Left renal cortex interstitium (tissue), 4 donors: ENCODE data around the gene SFR1. TPM values are rescaled to one million over a fixed set of nuclear protein-coding genes. Genes with fewer than 3 reads are reported as not detected.
A peak's percentile ranks its signal among the peaks of the same experiment; 100 is the strongest.

Experiments
- DNase-seq, 4 donors: peaks; one replicate each; pipeline ENCODE4 v3.0.0-alpha.2; 2013; ENCODE audit warnings: low read depth in 4 of 4, low spot score in 2 of 4, missing footprints in 1 of 4
- polyA plus RNA-seq, 4 donors: library from polyadenylated mRNA; unstranded; fragments of 120-200 nt; gene quantifications; one replicate each; pipeline ENCODE4 v1.2.1, GENCODE V29; 2013; ENCODE audit not compliant: insufficient read length in 4 of 4

SFR1 gene
- polyA plus RNA-seq, 4 donors, result 9.1 to 11.9 (median 10.9) TPM

DNA sequence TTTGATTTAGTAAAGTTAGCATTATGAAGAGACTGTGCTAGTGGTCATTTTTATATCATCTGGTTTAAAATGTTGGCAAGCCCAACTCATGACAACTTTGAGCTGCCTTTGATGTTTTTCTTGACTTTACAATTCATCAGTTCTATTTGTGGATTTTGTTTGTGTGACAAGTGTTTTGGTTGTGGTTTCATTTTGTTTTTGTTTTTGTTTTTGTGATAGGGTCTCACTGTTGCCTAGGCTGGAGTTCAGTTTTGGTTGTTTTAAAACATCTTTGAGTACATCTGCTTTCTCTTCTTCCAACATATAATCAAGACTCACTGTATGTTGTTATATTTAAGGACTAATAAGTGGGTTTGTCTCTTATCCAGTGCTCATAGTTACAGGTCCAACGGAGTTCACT is 17.6 kb upstream of the SFR1 start:
- DNase-seq, result no peak

DNA sequence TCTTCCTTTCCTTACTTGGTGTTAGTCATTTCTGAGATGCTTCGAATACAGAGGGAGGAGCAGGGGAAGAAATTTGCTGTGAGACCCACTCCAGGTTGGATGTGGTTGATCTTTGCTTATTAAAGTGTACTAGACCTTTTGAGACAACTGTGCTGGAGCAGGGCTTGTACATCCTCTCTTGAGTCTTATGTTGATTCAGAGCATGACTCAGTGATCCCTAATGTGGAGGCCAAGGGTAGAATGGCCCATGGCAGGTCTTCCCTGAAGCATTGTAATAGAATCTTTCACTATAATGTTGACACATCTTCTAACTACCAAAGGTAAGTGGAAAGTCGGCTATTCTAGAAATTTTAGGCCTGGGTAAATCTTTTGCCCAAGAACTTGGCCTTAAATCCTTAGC is 17.0 kb upstream of the SFR1 start:
- no peak for DNase-seq

DNA sequence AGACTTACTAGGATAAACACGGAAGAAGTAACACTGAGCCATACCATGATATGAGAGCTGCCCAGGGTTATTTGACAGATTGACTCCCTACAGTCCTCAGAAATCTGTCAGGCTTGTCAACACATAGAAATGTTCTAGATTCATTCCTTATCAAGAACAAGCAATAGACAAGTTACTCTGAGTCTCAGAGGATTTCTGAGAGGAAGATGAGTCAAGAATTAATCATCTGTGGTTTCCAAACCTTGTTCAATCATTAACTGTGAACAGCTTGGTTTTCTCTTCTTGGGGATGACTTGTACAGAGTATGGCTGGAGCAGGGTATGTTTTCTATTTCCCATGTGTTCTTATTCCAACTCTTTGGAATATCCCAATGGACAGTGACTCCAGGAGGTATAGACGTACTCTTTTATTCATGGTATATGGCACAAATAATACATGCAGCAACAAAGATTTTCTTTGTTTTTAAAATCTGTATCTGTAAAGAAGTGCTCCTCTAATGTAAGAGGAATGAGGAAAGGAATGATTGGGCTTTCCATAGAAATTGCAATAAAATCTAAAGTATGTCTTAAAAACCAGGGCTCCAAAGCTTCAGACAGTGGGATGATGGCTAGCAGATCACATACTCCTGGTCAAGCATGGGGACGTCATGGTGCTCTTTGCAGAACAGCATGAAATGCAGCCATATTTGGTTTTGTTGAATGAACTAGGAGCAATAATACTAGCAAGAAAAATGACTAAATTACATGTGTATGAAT is 11.9 kb upstream of the SFR1 start:
- no peak for DNase-seq

DNA sequence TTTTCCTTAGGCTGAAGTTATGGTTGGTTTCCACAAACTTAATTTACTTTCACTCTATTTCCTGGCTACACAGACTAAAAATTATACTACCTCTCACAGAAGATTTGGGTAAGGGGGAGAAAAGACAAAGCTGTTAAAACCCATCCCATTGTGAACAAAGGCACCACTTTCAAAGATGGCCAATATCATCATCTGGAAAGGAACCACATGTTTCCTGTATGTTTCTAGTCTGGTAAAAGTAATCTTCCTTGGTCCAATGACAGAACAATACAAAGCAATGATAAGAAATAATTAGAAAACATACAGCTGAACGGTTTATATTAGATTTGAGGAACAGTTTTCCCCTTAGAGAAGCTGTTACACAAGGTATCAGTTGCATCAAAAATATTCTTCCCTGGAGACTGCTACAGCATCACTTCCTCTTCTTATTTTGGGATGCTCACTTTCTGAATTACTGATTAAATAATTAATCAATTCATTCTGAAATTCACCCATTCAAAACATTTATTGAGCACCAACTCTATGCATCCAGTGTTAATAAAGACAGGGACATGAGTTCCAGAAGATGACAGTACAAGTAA is 8.5 kb upstream of the SFR1 start:
- DNase-seq, result no peak

DNA sequence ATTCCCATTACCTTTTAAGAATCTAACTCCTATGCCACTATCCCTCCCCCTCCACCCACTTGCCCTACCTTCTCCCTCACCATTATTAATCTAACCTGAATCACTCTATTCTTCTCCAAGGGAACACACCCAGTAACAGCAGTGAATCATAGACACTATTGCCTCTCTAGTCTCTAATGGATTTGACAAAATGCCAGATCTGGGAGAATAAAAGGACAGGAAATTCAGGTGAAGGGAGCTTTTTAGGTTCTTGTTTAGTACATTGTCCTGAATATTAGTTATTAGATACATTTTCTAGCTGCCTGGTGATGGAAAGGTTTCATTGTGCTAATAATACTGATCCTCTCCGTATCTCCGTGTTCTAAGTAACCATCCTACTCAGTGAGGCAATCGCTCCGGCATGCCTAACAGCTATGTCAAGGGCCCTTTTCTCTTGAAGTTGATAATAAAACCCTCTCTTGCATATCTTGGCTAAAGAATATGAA is 4.1 kb upstream of the SFR1 start:
- no peak for DNase-seq

DNA sequence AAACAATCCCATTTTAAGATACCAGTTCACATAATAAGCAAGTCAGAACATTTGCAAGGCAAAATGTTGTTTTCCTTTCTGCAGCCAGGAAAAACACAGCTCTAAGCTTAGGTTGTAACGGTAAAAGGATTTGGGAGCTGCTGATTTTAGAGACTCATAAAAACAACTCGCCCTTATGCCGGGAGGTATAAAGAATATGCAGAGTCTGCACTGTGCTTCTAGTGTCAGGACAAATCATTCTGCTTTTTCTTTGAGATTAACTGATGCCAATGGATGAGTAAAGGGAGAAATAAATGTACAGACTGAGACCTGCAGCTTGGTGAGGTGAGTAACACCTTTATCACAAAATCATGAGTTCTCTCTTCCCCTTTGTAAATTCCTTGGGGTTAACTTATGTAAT is 2.0 kb upstream of the SFR1 start:
- DNase-seq, result no peak

DNA sequence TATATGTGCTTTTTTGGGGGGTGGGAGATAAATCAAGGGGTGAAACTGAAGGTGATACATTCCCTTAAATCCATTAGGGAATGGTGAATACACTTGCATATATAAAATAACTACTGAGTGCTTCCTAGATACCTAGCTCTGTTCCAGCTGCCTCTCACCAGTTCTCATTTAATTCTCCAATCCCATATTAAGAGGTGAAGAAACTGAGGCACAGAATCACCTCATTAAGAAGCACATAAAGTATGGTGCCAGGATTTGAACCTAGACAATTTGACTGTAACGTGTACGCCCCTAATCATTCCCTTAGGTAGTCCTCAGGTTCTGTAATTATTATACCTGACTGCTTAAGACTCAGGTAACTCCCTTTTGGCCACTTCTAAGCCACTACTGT is 1.5 kb upstream of the SFR1 start:
- no peak for DNase-seq

DNA sequence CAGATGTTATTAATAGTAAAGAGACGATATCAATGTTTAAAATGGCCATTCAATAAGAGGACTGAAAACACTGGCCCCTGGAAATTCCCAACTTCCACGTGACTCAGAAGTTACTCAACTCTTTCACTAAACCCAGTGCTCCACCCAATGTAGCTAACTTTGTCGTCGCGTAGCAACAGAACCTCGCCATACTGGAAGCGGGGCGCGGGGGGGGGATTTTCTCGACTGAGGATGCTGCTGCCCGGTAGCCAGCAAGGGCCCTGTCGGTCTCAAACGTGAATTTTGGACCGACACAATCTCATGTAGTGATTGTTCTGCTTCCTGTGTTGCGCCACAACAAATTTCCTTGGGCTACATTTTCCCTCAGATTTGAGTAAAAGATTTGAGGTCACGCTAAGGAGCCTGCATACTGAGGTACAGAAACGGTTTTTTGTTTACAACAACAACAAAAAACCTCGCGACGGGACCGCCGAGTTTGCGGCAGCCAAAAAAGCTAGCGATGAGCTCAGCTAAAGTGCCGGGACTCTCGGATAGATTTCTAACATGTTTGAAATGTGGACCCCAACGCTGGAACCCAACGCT is 977 bp upstream of the SFR1 start:
- DNase-seq, result peak in 3 of 4 donors; percentile 71 to 84 (median 80)

DNA sequence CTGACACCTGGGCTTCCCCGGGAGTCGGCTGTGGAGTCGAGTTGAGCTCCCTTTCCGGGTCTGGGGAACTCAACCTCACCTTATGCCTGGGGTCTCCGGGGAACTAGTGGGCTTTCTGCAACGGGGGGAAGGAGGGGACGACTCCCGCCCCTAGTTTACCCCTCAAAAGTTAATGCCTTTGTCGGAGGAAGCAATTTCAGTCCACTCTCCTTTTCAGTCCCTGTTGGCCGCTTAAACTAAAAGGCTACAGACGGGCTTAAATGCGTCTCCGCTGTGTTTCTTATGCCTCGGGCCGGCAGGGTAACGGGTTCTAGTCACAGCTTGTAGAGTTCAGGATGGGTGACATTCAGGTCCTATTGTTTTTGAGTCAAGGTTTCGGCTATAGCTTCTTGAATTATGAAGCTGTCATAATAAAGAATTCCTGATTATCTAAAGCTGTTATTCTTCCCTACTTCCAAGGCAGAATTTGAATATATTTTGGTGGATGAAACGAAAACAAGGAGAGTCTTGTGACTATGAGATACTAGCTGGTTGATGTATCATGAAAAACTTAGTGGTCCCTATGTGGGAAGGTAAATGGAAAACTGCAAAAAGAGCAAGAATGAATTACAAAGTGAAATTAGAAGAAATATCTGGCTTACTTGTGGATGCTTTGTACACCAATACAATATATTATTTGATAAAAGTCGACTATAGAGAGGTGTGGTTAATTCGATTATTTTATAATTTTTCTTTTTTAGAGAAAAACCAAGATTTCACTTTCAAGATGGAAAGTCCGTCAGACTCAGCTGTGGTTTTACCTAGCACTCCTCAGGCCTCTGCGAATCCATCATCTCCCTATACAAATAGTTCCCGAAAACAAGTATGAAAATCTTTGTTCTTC is 495 bp downstream of the SFR1 start:
- peak in 1 of 4 donors; percentile 72 for DNase-seq

DNA sequence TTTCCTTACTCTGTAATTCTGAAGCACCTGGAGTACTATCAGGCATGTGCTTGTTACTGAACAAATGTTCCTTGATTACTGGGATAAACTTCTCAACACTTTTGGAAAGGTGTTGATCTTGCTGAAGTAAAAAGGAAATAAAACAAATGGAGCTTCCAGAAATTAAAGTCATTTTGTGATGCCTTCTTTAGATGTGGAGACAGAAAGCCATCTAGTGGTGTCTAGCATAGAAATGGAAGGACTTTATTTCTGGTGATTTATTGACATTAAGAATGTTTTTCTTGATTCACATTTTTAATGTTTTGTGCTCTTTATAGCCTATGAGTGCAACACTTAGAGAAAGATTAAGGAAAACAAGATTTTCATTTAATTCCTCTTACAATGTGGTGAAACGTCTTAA is 1.4 kb downstream of the SFR1 start:
- no peak for DNase-seq

DNA sequence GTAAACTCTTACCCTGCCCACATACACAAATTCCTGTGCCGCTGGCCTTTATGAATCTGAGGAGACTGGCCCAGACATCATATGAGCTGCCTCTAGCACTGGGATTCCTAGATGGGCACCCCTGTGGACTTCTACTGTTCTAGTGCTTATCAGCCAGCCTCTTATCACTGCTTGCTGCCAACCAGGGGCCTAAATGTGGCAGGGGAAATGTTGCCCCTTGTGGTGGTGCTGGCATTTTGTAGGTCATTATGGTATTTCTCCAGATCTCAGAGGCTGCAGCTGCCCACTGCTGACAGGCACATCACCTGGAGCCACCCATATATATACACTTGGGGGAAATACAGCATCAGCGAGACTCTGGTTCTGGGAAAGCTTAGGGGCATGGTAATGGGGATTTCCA is 5.4 kb downstream of the SFR1 start:
- DNase-seq, result no peak

DNA sequence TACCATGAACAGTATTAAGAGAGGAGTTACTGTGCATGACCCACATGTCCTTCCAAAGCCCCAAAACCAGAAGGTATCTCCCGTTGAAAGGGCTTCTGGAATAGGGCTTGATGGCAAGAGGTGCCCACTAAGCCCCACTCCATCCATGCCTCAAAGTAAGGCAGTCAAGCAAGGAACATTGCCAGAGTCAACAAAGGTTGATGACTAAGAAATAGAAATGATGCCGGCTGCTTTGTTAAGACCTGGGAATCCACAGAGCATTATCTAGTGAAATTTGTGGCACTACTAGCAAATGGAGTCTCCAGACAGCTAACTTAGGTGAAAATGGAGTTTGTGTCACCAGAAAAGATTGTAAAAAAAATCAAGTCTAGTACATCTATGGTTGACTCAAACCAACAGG is 6.2 kb downstream of the SFR1 start:
- DNase-seq, result no peak

DNA sequence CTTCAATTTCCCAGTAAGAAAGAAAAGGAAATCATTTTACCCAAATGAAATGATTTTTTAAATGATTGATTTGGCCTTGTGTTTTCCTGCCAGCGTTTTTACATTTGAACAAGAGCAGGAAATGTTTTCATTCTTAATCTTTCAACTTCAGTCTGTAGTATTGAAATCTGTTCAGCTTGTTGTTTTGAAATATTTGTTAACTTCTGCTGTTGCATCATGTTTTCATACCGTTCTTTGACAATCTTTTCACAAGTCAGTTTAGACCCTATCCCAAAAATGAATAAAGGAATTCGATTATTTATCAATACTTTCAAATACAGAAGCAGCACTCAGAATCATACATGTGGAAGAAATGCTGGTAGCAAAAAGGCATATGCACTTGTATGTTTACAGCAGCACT is 8.1 kb downstream of the SFR1 start:
- DNase-seq, result no peak

DNA sequence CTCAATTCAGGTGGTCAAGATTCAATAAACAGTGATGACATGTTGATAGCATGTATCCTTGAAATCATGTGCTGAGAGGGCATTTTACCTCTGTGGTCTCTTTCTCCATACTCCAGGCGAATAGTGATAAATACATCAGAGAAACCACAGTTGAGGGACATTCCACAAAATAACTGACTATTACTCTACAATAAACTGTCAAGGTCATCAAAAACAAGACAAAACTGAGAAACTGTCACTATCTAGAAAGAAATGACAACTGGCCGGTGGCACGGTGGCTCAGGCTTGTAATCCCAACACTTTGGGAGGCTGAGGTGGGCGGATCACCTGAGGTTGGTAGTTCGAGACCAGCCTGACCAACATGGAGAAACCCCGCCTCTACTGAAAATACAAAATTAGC is 16.2 kb downstream of the SFR1 start:
- DNase-seq, result no peak

DNA sequence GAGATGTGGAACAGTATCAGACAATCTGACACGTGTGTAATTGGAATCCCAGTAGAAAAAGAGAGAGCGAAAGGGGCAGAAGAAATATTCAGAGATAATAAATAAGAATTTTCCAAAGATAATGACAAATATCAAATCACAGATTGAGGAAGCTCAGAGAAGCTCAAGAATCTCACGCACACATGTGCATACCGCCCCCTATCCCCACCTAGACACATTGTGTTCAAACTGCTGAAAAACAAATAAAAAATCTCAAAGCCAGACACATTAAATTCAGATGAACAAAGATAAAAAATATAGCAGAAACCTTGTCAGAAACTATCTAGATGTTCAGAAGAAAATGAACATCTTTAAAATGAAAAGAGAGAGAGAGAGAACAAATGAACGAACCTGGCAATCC is 17.2 kb downstream of the SFR1 start:
- DNase-seq, result no peak

DNA sequence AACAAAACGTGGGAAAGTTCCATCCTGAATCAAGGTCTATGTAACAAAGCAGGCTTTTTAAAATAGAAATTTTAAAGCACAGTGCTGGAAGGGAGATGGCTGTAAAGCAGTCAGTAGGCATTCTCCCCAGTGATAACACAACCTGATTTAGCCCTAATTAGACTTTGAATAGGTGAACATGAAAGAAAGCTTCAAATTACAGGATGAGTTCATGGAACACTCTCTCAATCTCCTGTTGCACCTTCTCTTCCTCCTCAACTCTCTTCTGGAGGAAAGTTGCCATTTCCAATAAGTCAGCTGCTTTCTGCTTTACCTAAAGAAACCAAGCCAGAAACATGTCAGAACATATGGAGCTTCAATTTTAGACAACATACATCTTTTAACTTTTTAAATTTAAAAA is 20.1 kb downstream of the SFR1 start:
- DNase-seq, result no peak

DNA sequence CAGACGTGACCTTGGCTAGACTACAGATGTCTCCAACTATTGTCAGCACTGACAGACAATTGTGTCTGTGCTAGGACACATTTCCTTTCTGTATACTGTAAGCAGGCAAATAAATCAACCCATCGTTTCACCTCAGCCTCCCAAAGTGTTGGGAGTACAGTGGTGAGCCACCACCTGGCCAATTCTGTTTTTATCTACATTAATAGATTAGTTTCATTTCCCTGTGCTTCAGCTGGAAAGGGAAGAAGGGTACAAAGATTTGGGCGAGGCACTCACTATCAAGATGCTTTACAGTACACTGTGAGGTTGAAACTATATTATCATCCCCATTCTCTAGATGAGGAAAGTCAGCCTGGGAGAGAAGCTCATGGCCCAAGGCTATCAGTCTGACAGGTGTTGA is 21.9 kb downstream of the SFR1 start:
- DNase-seq, result no peak

DNA sequence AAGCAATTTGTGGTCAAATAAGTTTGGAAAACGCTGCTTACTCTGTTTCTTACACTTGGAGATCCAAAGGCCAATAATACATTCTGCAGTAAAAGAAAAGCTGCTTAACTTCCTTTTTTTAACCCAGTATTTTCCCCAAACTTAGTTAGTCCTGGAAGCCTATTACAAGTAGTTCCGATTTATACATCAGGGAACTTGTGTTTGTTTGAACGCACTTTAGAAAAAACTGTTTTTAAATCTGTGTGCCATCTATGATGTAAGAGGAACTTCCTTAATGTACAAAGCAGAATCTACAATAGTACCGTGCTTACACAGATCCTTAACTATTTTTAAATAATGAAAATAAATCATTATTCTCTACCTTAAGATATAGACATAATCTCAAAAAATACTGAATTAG is 23.0 kb downstream of the SFR1 start:
- DNase-seq, result no peak

DNA sequence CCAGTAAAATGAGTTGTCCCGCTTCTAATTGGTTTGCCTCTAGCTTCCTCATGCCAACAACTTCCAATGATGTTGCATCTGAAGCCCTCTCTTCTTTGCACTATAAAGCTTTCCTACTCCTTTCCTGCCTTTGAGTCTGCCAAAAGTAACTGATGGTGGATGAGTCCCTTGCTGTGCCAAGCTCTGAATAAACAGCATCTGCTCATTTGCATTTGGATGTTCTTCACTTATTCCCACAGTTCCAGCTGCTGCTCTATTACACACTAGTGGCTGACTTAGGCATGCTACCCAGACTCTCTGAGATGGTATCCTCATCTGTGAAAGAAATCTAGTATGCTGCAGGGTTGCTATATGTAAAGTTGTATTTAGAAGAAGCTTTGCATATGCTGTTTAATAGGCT is 24.9 kb downstream of the SFR1 start:
- no peak for DNase-seq

DNA sequence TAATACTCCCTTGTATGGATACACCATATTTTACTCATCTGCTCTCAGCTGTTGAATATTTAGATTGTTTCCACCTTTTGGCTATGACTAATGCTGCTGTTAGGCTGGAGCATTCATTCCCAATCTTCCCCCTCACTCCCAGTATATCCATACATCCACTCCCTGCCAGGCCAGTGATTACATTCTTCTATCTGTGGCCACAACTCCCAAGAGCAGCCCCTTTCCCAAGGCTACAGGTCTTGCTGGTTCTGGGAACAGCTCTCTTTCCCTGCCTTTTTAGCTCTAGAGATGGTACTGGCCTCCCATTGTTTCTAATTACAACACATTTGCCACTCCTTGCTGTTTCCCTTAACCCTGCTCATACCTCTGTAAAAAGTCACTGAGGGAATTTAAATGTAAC is 28.2 kb downstream of the SFR1 start:
- no peak for DNase-seq

DNA sequence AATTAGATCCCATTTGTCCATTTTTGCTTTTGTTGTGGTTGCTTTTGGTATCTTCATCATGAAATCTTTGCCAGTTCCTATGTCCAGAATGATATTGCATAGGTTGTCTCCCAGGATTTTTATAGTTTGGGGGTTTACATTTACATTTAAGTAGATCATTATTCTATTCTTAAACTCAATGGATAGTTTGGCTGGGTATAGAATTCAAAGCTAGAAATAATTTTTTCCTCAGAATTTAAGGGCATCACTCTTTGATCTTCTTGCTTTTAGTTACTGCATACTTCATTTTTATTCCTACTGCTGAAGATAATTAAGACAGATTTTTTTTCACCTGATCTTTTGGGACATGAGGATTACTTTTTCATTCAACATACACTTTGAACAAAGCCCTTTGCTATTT is 29.8 kb downstream of the SFR1 start:
- DNase-seq, result no peak
